Activated CD8-positive, alpha-beta memory T cell treated with anti-CD3 and anti-CD28 coated beads, Interleukin-2, amount 50 U/mL, for 1 hour (primary cell): Measurements from ENCODE around the gene ATP11A.
"Not testable (repeated sequence)": the region's sequence is repeated elsewhere in the genome, so short reads cannot be mapped to it uniquely, and the experiment has no call there.

Source experiments
- DNase-seq: peaks from one replicate; pipeline ENCODE4 v3.0.0-alpha.2; 2020; ENCODE audit errors: extremely low read depth

The ATP11A gene

GRCh38 chr13:112838038-112838841 is 148.4 kb downstream of the ATP11A start:
- no peak for DNase-seq

DNA sequence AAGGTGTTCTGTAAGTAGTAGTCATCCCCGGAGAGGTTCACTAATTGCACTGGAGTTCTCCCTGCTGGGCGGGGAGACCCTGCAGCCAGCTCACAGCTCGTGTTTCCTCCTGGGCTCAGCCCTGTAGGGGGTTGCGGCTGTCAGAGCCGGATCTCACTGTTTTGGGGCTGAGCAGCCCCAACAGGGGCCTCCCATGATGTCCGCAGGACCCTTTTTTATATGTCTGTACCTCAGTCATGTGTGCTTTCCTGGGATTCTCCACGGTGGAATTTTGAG is 148.9 kb downstream of the ATP11A start:
- DNase-seq: no peak

DNA sequence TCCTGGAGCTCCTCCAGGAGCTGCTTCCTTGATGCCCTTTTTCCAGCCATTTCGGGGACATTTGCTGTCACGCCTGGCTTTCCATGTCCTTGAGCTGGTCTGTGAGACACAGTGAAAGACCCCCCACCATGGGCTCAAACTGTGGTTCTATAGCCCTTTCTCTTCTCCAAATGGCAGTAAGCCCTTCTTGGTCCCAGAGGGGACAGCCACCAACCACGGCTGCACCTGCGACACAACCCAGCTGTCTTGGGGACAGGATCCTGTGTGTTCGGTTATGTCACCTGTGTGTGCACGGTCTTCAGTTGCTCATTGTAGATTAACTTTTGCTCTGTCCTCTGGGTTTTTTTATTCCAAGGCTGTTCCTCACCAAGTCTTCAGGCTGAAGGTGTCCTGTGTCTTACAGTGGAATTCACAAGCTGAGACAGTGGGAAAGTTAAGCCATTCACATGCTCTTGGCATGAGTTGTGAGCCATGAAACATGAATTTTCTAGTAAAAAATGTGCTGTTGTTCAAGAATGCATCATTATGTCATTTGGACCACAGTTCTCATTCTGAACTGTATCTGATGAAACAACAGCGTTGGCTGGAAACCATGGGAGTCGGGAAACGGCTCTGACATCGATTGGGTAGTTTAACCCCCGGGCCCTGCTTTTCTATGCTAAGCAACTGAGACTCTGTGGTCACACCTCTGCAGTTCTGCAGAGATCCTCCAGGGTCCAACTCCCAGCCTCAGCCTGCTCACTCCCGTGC is 149.7 kb downstream of the ATP11A start:
- DNase-seq: no peak

DNA sequence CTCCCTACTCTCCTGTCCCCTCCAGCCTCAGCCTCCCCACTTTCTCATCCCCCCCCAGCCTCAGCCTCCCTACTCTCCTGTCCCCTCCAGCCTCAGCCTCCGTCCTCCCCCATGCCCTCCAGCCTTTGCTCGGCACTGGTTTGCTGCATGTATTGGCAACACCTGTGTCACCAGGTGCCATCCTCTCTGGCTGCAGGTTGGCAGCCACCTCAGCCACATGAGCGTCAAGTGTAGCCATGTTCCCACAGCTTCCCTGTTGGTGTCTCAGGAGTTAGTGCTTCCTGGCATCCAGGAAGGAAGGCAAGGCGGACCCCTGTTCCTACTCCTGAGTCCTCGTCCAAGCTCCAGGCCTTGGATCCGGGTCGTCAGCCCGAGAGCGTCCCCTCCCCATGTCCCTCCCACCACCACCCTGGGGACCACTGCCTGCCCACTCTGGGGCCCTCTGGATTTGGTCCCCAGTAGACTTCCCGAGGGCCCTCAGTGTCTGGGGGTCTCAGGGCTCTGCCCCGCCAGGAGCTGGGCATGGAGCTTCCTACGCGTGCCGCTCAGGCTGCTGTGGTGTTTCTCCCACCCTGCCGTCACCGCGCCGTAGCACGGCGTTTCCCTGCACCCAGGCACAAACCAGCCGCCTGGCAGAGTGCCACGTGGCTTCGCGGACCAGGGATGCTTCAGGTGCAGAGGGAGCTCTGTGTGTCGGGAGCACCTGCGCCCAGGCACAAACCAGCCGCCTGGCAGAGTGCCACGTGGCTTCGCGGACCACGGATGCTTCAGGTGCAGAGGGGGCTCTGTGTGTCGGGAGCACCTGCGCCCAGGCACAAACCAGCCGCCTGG is 150.8 kb downstream of the ATP11A start:
- DNase-seq: no peak

DNA sequence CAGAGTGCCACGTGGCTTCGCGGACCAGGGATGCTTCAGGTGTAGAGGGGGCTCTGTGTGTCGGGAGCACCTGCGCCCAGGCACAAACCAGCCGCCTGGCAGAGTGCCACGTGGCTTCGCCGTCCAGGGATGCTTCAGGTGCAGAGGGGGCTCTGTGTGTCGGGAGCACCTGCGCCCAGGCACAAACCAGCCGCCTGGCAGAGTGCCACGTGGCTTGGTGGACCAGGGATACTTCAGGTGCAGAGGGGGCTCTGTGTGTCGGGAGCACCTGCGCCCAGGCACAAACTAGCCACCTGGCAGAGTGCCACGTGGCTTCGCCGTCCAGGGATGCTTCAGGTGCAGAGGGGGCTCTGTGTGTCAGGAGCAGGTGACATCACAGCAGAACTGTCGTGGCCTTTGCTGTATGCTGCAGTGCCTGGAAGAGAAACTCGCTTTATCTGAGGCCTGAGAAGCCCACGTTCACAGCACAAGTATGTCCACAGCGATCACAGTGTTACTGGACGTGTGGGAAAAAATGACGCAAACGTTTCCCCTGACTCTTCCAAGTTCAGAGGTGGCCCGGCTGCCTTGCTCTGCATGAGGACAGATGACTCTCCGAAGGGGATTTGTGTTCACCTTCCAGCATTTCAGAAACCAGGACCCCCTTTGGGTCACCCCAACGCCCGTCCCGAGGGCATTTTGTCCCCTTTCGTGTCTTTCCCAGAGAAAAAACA is 151.6 kb downstream of the ATP11A start:
- DNase-seq: not testable (repeated sequence)

DNA sequence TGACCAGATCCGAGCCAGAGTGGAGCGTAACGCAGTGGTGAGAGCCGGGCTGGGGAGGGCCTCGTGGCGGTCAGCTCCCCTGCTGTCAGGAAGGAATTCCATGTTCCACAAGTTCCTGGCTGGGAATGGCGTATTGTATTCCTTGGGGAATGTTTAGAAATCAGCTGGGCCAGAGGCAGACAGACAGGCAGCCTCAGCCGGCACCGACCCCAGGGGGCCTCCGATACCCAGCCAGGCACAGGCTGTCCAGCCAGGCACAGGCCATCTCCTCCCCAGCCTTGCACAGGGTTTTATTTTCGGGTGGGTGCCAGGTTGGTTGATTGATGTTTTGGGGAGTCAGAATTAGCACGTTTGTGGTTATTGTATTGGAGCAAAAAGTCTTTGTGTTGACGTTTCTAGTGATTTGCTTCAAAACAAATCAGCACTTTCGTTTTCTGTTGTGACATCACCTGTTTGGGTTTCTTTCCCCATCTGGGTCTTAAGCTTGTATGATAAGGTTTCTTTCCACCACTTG is 152.6 kb downstream of the ATP11A start:
- no peak for DNase-seq

DNA sequence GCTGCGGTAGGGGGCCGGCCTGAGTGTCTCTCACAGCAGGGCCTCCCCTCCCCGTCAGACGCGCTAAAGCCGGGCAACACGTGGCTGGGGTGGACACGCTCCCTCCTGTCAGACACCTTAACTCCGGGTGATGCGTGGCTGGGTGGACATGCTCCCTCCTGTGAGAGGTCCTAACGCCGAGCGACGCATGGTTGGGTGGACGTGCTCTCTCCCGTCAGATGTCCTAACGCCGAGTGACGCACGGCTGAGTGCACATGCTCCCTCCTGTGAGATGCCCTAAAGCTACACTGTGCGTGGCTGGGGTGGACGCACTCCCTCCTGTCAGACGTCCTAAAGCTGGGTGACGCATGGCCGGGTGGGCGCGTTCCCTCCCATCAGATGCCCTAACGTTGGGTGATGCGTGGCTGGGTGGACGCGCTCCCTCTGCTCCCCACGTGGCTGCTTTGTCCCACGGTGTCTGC is 153.1 kb downstream of the ATP11A start:
- no peak for DNase-seq

DNA sequence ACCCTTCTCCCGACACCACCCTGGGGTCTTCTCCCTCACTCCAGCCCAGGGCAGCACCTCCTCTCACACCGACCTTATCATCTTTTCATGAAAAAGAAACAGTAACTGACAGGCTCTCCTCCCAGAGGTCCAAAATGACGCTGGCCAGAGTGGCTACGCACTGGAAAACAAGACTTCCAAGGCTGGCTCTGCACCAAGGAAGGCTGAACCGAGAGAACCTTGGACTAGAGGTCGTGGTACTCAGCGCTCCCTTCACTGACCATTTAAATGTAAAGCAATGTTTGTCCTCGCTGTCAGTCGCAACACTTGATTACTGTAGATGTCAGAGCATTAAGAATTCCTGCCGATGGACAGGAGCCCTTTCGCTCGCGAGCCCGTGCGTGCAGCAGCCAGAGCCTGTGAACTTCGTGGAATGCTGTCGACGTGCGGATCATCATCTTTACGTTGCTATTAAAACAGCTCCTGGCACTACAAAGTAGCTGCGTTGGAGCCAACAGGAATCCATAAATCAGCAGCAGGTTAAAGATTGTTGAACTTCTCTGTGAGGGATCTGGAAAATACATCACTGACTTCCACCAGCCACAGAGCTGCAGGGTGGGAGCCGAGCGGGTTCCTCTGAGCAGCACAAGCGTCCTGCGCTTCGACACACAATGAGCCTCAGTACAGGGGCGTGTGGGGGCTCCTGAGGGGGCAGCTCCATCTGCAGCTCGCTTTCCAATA is 153.7 kb downstream of the ATP11A start:
- DNase-seq: no peak

- no peak for DNase-seq
Observed at GRCh38 chr13:112844411-112844810, 154.6 kb downstream of the ATP11A start.

- DNase-seq: no peak
Observed at GRCh38 chr13:112844879-112845278, 155.0 kb downstream of the ATP11A start.

GRCh38 chr13:112845511-112846144 is 155.8 kb downstream of the ATP11A start:
- no peak for DNase-seq

DNA sequence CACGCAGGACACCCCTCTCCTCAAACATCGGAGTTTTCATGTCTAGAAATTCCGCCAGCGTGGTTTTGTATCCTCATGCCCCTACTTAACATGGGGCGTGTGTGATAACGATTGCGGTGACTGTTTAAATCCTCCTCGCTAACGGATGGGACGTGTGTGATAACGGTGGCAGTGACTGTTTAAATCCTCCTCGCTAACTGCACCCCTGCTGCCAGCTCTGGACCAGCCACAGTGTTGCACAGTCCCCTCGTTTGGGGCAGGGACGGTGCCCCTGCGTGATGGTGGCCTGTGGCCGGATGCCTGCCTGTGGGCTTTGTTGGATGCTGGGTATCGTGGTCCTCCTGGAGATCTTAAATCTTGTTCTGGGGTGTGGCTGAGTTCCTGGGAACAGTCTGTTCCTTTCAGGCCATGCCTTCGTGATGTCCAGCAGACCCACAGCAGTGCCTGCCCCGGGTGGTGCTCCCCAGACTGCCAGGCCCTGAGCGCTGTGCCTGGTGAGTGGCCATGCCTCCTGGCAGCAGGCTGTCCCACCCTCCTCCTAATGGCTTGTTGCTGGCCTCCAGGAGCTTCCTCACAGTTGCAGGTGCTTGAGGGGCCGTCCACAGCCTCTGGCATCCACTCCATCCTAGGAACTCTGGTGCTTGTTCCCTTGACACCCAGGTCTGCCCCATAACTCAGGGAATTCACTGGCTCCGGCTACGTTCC is 156.7 kb downstream of the ATP11A start:
- no peak for DNase-seq

DNA sequence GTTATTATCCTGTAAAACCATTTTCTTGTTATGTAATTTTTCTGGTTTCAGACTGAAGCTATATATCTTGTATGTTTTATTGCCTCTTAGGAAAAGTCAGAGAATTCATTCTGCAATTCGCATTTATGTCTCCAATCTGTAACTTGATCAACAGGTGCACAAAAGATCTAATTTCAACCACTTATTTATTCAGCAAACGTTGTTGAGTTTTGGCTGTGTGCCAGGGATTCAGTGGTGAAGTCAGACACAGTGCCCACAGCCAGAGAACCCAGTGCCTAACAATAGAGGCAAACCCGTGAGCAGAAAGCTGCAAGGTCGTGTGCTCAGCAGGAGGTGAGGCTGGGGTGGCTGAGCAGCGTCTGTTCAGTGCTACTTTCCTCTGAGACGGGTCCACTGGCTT is 159.7 kb downstream of the ATP11A start:
- no peak for DNase-seq

GRCh38 chr13:112850273-112850672 is 160.4 kb downstream of the ATP11A start:
- DNase-seq: no peak

DNA sequence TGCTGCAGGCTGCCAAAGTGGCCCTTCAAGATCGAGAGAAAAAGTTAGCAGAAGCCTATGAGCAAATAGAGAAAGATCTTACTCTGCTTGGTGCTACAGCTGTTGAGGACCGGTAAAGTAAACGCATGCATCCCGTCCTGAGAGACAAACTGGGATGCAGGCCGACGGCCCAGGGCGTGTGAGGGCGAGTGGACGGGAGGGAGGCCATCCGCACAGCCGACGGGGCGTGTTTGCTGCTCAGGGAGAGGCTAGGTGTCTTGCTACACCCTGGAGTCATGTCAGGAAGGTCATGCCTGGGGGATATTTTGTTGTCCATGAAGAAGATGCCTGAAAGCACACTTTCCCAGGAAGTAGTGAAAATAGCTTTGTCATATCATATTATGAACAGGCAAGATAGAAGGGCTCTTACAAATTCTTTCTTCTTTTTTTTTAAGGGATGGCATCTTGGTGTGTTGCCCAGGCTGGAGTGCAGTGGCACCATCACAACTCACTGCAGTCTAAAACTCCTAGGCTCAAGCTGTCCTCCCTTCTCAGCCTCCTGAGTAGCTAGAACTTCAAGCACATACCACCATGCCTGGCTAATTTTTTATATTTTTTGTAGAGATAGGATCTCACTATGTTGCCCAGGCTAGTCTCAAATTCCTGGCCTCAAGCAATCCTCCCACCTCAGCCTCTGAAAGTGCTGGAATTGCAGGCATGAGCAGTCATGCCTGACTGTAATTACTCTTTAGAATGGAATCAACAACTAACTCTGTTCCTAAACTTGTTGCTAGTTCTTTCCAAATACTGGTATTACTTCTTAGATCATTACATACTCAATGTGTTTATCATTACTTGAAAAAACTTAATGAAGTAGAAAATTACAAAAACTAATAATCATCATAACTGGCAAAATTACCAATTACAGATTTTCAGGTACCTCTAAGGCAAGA is 161.5 kb downstream of the ATP11A start:
- no peak for DNase-seq

GRCh38 chr13:112852392-112852791 is 162.6 kb downstream of the ATP11A start:
- DNase-seq: no peak

- no peak for DNase-seq
Observed at GRCh38 chr13:112852808-112853207, 163.0 kb downstream of the ATP11A start.

DNA sequence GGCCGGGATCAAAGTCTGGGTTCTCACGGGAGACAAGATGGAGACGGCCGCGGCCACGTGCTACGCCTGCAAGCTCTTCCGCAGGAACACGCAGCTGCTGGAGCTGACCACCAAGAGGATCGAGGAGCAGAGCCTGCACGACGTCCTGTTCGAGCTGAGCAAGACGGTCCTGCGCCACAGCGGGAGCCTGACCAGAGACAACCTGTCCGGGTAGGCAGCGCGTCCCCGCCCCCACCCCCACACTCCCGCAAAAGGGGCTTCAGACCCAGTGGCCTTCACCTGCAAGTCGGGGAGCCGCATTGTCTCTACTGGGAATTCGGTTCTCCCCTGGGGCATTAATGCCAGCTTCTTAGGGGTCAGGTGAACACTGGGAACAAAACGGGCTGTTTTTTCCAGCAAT is 164.5 kb downstream of the ATP11A start:
- no peak for DNase-seq

DNA sequence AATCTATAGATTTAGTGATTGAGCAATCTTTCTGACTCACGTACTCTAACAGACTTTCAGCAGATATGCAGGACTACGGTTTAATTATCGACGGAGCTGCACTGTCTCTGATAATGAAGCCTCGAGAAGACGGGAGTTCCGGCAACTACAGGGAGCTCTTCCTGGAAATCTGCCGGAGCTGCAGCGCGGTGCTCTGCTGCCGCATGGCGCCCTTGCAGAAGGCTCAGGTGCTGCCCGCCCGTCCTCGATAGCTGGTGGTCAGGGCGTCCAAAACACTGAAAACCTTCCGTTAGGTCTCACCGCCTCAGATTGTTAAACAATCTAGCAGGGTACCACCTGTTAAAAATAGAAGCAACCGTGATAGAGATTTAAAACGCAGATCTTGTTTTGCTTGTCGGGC is 166.0 kb downstream of the ATP11A start:
- DNase-seq: no peak
